T-helper 1 cell (primary cell): ENCODE measurements around the gene KHK.
A peak's percentile ranks its signal among the peaks of the same experiment; 100 is the strongest.

ENCODE experiments used
- DNase-seq, 5 donors: peaks; one replicate each; pipeline ENCODE4 v3.0.0-alpha.2; 2012 to 2020

The KHK gene

DNA sequence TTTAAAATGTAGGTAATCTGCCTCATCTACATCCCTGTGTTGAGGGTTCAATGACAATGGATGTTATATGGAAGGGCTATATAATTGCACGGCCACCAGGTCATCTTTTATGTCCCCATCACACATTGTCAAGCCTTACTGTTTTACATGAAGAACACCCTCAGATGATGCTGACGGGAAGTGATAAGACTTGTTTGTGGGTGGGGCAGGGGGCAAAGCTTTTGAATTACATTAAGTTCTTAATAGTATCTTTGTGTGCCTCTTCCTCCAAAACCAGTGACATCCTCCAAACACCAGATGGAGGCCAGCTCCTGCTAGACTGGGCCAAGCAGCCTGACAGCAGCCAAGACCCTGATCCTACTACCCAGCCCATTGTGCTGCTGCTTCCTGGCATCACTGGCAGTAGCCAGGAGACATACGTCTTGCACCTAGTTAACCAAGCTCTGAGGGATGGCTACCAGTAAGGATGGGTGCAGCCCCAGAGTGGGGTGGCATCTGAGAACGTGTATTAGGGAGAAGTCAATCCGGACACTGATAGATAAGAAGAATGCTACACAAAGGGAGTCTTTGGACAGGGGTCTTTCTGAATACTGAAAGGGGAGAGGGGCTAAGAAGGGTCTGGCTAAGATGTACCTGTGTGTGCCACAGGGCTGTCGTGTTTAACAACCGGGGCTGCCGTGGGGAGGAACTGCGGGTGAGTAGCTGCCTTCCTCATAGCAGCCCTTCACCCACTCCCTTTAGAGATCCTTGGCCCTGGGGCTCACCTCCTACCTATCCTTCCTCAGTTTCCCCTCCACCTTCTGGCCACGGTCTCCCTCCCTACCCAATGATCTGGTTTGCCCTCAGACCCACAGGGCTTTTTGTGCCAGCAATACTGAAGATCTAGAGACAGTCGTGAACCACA lies 42.3 kb downstream of the KHK start:
- DNase-seq, result no peak

- no peak for DNase-seq
Observed at GRCh38 chr2:27130396-27130795, 43.8 kb downstream of the KHK start.

DNA sequence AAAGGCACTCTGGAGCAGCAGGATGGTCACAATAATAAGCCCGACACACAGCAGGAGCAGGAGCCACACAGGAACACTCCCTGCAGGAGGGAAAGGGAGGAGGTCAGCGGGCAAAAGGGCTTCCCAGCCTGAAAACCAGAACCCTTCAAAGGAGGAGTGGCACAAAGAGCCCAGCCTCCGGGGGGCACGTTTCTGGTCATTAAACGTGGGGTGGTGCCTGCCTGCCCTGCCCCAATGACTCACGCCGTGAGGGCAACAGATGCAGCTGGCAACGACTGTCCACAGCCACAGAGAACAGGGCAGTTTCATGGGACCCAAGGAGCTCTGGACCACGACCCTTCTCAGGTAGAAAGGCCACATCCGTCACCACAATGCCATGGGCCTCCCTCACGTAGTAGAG lies 44.9 kb downstream of the KHK start:
- no peak for DNase-seq

DNA sequence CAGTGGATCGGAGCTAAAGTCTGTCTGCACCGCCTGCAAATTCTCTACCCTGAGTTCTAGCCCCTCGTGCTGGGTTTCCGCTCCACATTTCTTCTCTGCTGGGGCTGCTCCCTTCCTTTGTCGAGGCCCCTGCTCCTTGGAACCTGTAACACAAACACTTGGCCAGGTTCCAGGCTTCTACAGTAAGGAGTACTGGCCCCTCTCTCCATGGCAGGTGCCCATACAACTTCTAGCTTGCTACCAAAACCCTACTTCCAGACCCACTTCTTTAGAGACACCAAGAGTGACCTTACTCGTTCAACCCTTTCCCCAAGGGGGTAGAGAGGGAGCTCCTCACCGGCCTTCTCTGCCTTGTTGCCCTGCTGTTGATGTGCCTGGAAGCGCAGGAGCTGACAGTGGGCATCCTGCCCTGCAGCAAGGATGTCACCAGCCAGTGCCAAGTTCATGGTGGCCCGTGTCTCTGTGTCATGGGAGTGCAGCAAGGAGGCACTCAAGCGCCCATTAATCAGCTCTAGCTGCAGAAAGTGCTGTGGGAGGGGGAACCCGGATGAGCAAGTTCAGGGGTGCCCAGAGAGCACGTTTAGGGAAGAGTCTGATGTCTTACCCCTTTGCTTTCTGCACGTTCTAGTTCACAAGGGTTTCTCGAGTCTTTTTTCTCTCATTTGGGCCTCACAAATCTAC lies 46.8 kb downstream of the KHK start:
- DNase-seq, result peak in 1 of 5 donors; percentile 27

DNA sequence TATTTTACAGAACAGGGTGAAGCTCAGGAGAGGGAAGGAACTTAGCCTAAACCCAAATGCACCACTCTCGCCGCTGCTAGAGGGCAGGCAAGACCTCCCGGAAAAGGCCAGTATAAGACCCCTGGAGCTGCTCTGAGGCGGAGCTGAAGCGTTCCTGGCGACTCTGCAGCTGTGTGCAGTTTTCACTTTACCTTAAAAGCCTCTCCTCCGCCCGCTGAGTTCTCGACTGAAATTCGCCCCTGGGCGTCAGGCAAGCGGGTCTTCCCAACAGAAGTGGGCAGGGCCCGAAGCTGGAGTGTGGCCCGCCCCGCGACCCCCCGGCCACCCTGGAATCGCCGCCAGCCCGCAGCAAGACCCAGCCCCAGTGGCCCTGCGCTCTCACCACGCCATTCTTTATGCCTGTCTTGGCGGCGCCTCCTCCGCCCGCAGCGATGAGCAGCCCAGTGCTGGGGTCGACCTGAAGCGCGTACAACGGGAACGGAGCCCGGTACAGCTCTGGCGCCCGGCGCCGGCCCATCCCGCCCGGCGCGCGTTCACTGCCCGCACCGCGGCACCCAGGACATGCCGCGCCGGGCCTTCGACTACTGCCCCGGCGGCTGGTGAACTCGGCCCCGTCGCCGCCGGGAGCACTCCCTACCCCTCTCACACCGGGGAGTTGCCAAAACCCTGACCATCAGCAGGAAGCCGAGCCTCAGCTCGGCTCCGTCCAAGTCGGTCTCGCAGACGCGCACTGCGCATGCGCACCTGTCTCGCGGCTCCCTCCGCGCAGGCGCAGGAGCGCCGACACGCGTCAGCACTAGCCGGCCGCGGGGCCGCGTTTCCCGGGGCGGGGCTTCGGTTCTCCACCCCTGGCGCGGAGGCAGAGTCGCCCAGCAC lies 47.6 kb downstream of the KHK start, which contains the start of gene PREB:
TSS of gene PREB (minus strand) at position 732 of the 876 bp plus-strand sequence. CDS start at position 517, 215 bp downstream.
- DNase-seq, result peak; percentile 96 to 99 (median 97)

DNA sequence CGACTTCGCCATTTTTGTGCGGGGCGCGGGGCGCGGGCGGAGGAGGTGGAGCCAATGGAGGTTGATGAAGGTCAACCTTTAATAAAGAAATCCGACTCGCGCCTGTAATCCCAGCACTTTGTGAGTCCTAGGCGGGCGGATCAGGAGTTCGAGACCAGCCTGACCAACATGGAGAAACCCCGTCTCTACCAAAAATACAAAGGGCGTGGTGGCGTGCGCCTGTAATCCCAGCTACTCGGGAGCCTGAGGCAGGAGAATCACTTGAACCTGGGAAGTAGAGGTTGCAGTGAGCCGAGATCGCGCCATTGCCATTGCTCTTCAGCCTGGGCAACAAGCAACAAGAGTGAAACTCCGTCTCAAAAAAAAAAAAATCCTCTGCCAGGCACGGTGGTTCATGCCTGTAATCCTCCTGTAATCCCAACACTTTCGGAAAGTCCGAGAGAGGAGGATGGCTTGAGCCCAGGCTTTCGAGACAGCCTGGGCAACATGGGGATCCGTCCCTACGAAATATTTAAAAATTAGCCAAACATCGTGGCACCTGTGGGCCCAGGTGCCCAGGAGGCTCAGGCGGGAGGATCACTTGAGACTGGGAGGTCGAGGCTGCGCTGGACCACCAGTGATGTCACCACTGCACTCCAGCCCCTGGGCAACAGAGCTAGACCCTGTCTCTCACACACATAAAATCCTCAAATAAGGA lies 48.4 kb downstream of the KHK start:
- no peak for DNase-seq

- no peak for DNase-seq
Observed at GRCh38 chr2:27135478-27135955, 48.9 kb downstream of the KHK start.

GRCh38 chr2:27136751-27137150 lies 50.2 kb downstream of the KHK start:
- DNase-seq, result no peak

DNA sequence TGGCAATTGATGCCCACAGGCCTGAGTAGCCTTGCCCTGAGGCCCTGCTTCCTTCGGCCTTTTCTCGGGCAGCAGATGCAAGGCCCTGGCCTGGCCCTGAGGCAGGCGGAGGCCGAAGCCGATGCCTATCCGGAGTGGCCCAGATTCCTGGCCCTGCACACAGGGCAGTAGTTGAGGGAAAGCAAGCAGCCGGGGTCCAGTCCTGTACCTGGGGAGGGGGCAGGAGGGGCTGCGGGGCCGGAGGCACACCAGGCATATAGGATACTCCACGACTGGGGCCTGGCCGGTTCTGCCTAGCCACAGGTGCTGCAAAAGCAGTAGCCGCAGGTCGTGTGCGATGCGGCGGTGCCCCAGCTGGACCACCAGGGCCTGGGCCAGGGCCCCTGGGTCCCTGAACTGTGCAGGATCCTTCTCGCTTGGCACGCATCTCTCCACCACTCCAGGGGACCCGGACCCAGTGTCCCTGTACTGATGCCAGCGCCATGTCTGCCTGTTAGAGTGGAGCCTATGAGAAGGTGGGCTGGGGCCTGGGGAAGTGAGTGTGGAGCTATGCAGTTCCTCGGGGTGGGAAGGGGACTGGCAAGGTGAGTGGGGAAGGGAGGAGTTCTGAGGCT lies 50.9 kb downstream of the KHK start:
- no peak for DNase-seq

- DNase-seq, result no peak
Observed at GRCh38 chr2:27138111-27138510, 51.5 kb downstream of the KHK start.

DNA sequence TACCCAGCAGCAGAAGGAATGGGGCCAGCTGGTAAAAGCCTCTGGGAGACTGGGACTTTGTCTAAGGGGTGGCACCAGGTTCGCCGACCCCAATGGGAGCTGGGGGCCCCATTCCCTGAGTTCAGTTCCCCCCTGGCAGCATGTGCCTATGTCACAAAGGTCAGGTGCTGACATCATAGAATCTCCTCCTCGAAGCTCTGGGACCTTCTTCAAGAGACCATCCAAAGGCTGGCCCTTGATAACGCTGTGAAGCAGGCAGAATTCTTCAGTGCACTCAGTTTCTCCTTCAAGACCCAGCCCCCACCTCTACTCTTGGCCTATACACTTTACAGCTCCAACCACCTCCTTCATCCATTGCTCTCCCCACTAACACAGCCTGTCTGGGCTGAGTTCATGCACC lies 52.7 kb downstream of the KHK start, which contains the start of gene PRR30:
TSS of gene PRR30 (minus strand) at position 101 of the 400 bp plus-strand sequence. CDS start 1,081 bp downstream, outside the sequence.
- no peak for DNase-seq

GRCh38 chr2:27143285-27143684 lies 56.7 kb downstream of the KHK start:
- no peak for DNase-seq

GRCh38 chr2:27145682-27146081 lies 59.1 kb downstream of the KHK start:
- no peak for DNase-seq

- DNase-seq, result no peak
Observed at GRCh38 chr2:27147935-27148334, 61.4 kb downstream of the KHK start.

GRCh38 chr2:27148801-27149439 lies 62.3 kb downstream of the KHK start, which contains the start of gene TCF23:
TCF23 (plus strand) TSS chr2:27149004; CDS start chr2:27149134, 130 bp downstream.
- no peak for DNase-seq

- no peak for DNase-seq
Observed at GRCh38 chr2:27149570-27150405, 63.2 kb downstream of the KHK start.
